Glutamatergic neuron (in vitro differentiated cells): ENCODE measurements around the gene SERGEF. TPM values are rescaled to one million over a fixed set of nuclear protein-coding genes. Genes with fewer than 3 reads are reported as not detected.

Source experiments
- DNase-seq: peaks from one replicate; pipeline ENCODE4 v3.0.0; 2022
- H3K27ac Mint-ChIP-seq: one replicate; pipeline ENCODE4 v1.8.0; 2020; ENCODE audit warnings: mild to moderate bottlenecking, mixed read lengths, inconsistent platforms; ENCODE audit not compliant: unreplicated experiment
- H3K27me3 Mint-ChIP-seq: one replicate; pipeline ENCODE4 v1.8.0; 2020; ENCODE audit warnings: mild to moderate bottlenecking, moderate library complexity, mixed read lengths, inconsistent platforms; ENCODE audit not compliant: unreplicated experiment
- H3K36me3 Mint-ChIP-seq: one replicate; pipeline ENCODE4 v1.8.0; 2020; ENCODE audit warnings: mild to moderate bottlenecking, mixed read lengths, inconsistent platforms; ENCODE audit not compliant: unreplicated experiment
- H3K4me1 Mint-ChIP-seq: one replicate; pipeline ENCODE4 v1.8.0; 2020; ENCODE audit warnings: mild to moderate bottlenecking, low read depth, mixed read lengths, inconsistent platforms; ENCODE audit not compliant: unreplicated experiment
- H3K4me3 Mint-ChIP-seq: one replicate; pipeline ENCODE4 v1.8.0; 2020; ENCODE audit warnings: mild to moderate bottlenecking, mixed read lengths, inconsistent platforms; ENCODE audit not compliant: unreplicated experiment
- H3K9me3 Mint-ChIP-seq: one replicate; pipeline ENCODE4 v1.8.0; 2020; ENCODE audit warnings: mild to moderate bottlenecking, moderate library complexity, mixed read lengths, inconsistent platforms; ENCODE audit not compliant: unreplicated experiment
- total RNA-seq: library from RNA; stranded (reverse); fragmentation: NEBNext Ultra II Directional; extraction: Animal tissue kit (Norgen Biotek cat#: 25700); gene quantifications from one replicate; pipeline ENCODE4 v1.2.1, GENCODE V29; 2021; ENCODE audit not compliant: unreplicated experiment
- TF ChIP-seq, protein P1 (sequence below): fragments of 200-600 bp; sonication (generic); IDR thresholded peaks from one replicate; pipeline ENCODE4 v1.5.0; 2021; ENCODE audit not compliant: partially characterized antibody, unreplicated experiment

The SERGEF gene
- total RNA-seq, 1 donor from 2014 or later, result 42.5 TPM

DNA sequence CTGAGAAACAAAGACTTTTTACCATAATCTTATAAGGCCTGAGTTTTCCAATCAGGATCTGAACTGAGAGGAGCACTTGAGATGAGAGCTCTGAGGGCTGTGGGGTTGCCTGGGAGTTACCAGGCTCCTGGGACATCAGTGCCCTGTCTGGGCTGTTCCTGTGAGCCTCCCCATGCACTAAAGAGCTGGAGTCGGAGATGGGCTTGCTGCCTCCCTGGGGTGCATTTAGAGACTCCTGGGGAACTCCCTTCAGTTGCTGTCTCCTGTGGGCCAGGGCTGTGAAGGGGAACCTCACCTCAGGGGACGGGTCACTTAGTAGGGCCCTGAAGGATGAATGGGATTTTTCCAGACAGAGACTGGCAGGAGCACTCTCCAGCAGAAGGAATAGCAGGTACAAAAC lies 244.9 kb downstream of the SERGEF start:
- DNase-seq, result no peak
- TF ChIP-seq, protein P1, sequence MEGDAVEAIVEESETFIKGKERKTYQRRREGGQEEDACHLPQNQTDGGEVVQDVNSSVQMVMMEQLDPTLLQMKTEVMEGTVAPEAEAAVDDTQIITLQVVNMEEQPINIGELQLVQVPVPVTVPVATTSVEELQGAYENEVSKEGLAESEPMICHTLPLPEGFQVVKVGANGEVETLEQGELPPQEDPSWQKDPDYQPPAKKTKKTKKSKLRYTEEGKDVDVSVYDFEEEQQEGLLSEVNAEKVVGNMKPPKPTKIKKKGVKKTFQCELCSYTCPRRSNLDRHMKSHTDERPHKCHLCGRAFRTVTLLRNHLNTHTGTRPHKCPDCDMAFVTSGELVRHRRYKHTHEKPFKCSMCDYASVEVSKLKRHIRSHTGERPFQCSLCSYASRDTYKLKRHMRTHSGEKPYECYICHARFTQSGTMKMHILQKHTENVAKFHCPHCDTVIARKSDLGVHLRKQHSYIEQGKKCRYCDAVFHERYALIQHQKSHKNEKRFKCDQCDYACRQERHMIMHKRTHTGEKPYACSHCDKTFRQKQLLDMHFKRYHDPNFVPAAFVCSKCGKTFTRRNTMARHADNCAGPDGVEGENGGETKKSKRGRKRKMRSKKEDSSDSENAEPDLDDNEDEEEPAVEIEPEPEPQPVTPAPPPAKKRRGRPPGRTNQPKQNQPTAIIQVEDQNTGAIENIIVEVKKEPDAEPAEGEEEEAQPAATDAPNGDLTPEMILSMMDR, result no peak
- H3K4me1 Mint-ChIP-seq, result peaks cover 27% of the 10 kb centered on the region
- no peak overlapping the region for H3K4me3 Mint-ChIP-seq
- H3K9me3 Mint-ChIP-seq, result peaks cover 4% of the 10 kb centered on the region
- H3K36me3 Mint-ChIP-seq, result no peaks in the 10 kb centered on the region
- peaks cover 7% of the 10 kb centered on the region for H3K27me3 Mint-ChIP-seq
- H3K27ac Mint-ChIP-seq, result no peak overlapping the region

DNA sequence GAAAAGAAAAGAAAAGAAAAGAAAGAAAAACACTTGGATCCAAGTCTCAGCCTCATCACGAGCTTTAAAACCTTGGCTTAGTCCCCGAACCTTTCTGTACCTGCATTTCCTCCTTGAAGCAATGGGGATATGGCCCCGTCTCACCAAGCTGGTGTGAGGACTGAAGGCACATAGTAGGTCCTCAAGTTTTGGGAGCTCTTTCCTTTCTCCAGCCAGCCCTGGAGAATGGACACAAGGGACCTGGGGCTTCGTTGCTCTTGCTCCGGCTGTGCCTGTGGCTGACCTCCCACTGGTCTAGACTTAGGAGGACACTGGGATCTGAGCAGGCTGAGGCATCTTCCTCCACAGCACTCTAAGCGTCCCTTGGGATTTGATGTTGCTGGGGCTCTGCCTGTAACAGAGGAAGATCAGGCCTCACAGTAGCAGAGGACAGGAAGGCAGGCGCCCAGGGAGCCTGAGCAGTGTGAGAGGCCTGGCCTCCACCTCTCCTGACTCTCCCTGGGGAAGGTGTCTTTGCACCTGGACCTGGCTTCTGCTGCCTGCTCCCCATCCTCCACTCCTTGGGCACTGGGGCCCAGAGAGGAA lies 245.5 kb downstream of the SERGEF start:
- Mint-ChIP-seq H3K4me1 (peaks cover 27% of the 10 kb centered on the region), H3K27ac (no peak overlapping the region), H3K9me3 (peaks cover 4% of the 10 kb centered on the region), H3K36me3 (no peaks in the 10 kb centered on the region), H3K4me3 (no peak overlapping the region), H3K27me3 (peaks cover 7% of the 10 kb centered on the region)
- DNase-seq, result peak; percentile 40
- TF ChIP-seq, protein P1, result no peak

DNA sequence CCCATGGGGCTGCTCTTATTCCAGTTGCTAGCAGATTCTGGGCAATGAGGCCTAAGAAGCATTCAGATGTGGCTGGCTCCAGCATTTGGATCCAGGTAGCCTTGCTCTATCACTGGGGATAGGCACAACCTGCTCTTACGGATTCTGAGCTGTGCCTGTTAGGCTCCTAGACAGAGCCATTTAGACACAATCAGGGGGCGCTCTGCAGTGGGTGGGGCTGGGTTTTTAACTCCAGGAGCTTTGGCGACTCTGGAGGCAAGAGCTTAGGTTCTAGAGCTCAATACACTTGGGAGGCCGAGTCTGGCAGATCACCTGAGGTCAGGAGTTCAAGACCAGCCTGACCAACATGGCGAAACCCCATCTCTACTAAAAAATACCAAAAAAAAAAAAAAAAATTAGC lies 246.3 kb downstream of the SERGEF start:
- Mint-ChIP-seq H3K4me3 (no peak overlapping the region), H3K27ac (no peak overlapping the region), H3K27me3 (peaks cover 9% of the 10 kb centered on the region), H3K9me3 (peaks cover 6% of the 10 kb centered on the region), H3K36me3 (no peaks in the 10 kb centered on the region), H3K4me1 (peaks cover 27% of the 10 kb centered on the region)
- TF ChIP-seq, protein P1, result no peak
- DNase-seq, result no peak

DNA sequence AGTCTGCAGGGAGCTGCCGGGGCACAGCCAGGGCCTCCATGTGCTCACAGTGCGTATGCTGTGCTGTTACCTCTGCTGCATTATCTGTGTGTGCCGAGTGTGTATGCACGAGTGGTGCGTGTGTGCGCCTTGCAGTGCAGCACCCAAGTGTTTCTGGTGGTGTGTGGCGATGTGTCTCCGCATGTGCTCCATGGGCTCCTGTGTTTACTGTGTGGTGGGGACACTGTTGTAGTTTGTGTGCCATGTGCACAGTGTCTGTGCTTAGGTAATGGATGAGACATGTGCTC lies 246.8 kb downstream of the SERGEF start:
- Mint-ChIP-seq H3K9me3 (peaks cover 6% of the 10 kb centered on the region), H3K27me3 (peaks cover 9% of the 10 kb centered on the region), H3K36me3 (no peaks in the 10 kb centered on the region), H3K27ac (no peak overlapping the region), H3K4me1 (peaks cover 27% of the 10 kb centered on the region), H3K4me3 (no peak overlapping the region)
- DNase-seq, result no peak
- TF ChIP-seq, protein P1, result no peak

DNA sequence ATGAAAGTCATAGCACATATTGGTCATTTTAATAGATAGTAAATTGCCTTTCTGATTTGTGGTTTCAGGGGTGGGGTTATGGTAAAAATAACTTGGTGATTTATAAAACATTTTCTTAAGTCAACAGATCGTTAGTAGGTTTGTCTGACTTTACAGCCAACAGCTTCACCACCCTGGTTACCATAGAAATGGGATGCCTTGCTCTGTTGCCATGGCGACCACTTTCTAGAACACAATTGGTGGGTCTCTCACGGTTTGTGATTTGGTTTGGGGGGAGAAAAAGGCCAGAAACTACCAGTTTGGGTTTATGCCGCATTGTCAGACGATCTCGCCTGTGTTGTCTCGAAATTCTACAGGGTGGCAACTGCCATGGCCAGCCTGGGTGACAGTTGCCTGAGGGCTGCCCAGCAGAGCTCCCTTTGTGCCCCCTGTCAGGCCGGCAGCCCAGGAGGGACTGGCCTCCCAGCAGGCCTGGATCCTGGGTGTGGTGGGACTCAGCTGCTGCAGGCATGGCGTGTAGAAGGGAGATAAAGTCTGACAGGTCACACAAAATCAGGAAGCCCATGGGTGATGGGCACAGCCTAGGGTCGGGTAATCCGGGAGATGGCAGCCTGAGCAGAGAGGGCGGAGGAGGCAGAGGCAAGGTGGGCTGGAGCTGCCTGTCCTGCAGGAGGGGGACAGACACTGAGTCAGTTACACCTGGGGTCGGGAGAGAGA lies 247.3 kb downstream of the SERGEF start:
- Mint-ChIP-seq H3K4me3 (peak overlapping the region; percentile 50), H3K9me3 (peaks cover 6% of the 10 kb centered on the region), H3K36me3 (no peaks in the 10 kb centered on the region), H3K27ac (peak overlapping the region; percentile 24), H3K4me1 (peaks cover 27% of the 10 kb centered on the region), H3K27me3 (peaks cover 11% of the 10 kb centered on the region)
- peak; percentile 47 for DNase-seq
- TF ChIP-seq, protein P1, result no peak
